ENCODE data around the gene CIAO2B. TPM values are rescaled to one million over a fixed set of nuclear protein-coding genes. Genes with fewer than 3 reads are reported as not detected.
A peak's percentile ranks its signal among the peaks of the same experiment; 100 is the strongest.

Gene CIAO2B
- total RNA-seq, 6 experiments from 2014 or later: 90.9 to 108 (median 98.6) TPM

- no peak for TF ChIP-seq CTCF (IDR thresholded peaks at IDR 0.05)
- H3K4me3 Mint-ChIP-seq: peak overlapping the region; percentile 62
- peaks cover 6% of the 10 kb centered on the region for H3K27me3 Mint-ChIP-seq (ENCODE audit: insufficient read depth)
Measured at GRCh38 chr16:66927918-66928649, 6.1 kb downstream of the CIAO2B start.

GRCh38 chr16:66926961-66927436 lies 7.2 kb downstream of the CIAO2B start:
- Mint-ChIP-seq H3K27me3 (ENCODE audit: insufficient read depth) (peaks cover 1% of the 10 kb centered on the region; the same call in 1 of the 2 replicates), H3K36me3 (ENCODE audit: low read depth) (peaks cover 5% of the 10 kb centered on the region), H3K27ac (peak overlapping the region; percentile 99), H3K9me3 (no peaks in the 10 kb centered on the region), H3K4me3 (peak overlapping the region; percentile 47), H3K4me1 (ENCODE audit: low read depth) (peaks cover 53% of the 10 kb centered on the region)
- peak; percentile 89 for DNase-seq
- peak; percentile 33; the same call in 1 of the 2 replicates for TF ChIP-seq CTCF (IDR thresholded peaks at IDR 0.05)

More at GRCh38 chr16:66927918-66928649, 6.1 kb downstream of the CIAO2B start:
- DNase-seq: peak; percentile 39
- H3K27ac Mint-ChIP-seq: peak overlapping the region; percentile 99
- H3K4me1 Mint-ChIP-seq (ENCODE audit: low read depth): peaks cover 61% of the 10 kb centered on the region
- peaks cover 6% of the 10 kb centered on the region for H3K36me3 Mint-ChIP-seq (ENCODE audit: low read depth)
- H3K9me3 Mint-ChIP-seq: no peaks in the 10 kb centered on the region

GRCh38 chr16:66926171-66926947 lies 7.8 kb downstream of the CIAO2B start:
- Mint-ChIP-seq H3K4me1 (ENCODE audit: low read depth) (peaks cover 53% of the 10 kb centered on the region), H3K27me3 (ENCODE audit: insufficient read depth) (peaks cover 1% of the 10 kb centered on the region; the same call in 1 of the 2 replicates), H3K4me3 (peak overlapping the region; percentile 82; the same call in 1 of the 2 replicates), H3K9me3 (no peaks in the 10 kb centered on the region), H3K27ac (peak overlapping the region; percentile 99), H3K36me3 (ENCODE audit: low read depth) (no peaks in the 10 kb centered on the region)
- no peak for TF ChIP-seq CTCF (IDR thresholded peaks at IDR 0.05)
- no peak for DNase-seq

GRCh38 chr16:66925322-66925840 lies 8.8 kb downstream of the CIAO2B start, which contains the start of gene RRAD:
Gene RRAD (minus strand): TSS chr16:66925535. CDS start chr16:66925179, 356 bp downstream.
- Mint-ChIP-seq H3K27ac (peak within 1 kb of the TSS; percentile 99), H3K4me1 (ENCODE audit: low read depth) (peaks cover 49% of the 10 kb centered on the region), H3K9me3 (no peaks in the 10 kb centered on the region), H3K4me3 (peak within 1 kb of the TSS; percentile 82), H3K27me3 (ENCODE audit: insufficient read depth) (peaks cover 3% of the 10 kb centered on the region; the same call in 1 of the 2 replicates), H3K36me3 (ENCODE audit: low read depth) (no peaks in the 10 kb centered on the region)
- no peak for DNase-seq
- no peak for TF ChIP-seq CTCF (IDR thresholded peaks at IDR 0.05)

GRCh38 chr16:66924527-66925321 lies 9.5 kb downstream of the CIAO2B start:
- no peak for DNase-seq

More at GRCh38 chr16:66924527-66925321, 9.5 kb downstream of the CIAO2B start:
- peak; percentile 68 for TF ChIP-seq CTCF (IDR thresholded peaks at IDR 0.05)
- Mint-ChIP-seq H3K27ac (no peak overlapping the region), H3K4me3 (peak overlapping the region; percentile 82), H3K27me3 (ENCODE audit: insufficient read depth) (peaks cover 9% of the 10 kb centered on the region), H3K36me3 (ENCODE audit: low read depth) (no peaks in the 10 kb centered on the region), H3K9me3 (no peaks in the 10 kb centered on the region), H3K4me1 (ENCODE audit: low read depth) (peaks cover 42% of the 10 kb centered on the region)

Measured in HFFc6 (cell line).